HL-60 (cell line): ENCODE data around the gene FAM171A1.
"Not testable (repeated sequence)": the region's sequence is repeated elsewhere in the genome, so short reads cannot be mapped to it uniquely, and the experiment has no call there.

Experiments used
- DNase-seq, 2 experiments: peaks; one replicate each; pipeline ENCODE4 v3.0.0-alpha.2; 2010 to 2020; ENCODE audit warnings: low read depth in 1 of 2, low spot score in 1 of 2
- H3K27ac ChIP-seq: fragments of 250-450 bp; sonication (Bioruptor Pico); replicated peaks from 2 replicates; pipeline ENCODE4 v1.5.1; 2020; ENCODE audit warnings: mild to moderate bottlenecking, moderate library complexity
- H3K27me3 ChIP-seq: fragments of 250-450 bp; sonication (Bioruptor Pico); 2 replicates; pipeline ENCODE4 v1.5.1; 2021; ENCODE audit warnings: mild to moderate bottlenecking, moderate library complexity; ENCODE audit not compliant: insufficient read depth, poor library complexity, severe bottlenecking
- H3K4me3 ChIP-seq: replicated peaks from 2 replicates; pipeline ENCODE4 v1.5.1; 2011; ENCODE audit warnings: mild to moderate bottlenecking, control low read depth, low read length; ENCODE audit not compliant: insufficient read depth
- GABPA ChIP-seq: IDR thresholded peaks from 2 replicates; pipeline ENCODE4 v1.6.1; 2012; ENCODE audit warnings: low read depth
- POLR2AphosphoS5 ChIP-seq: IDR thresholded peaks from 2 replicates; pipeline ENCODE4 v1.6.1; 2012; ENCODE audit warnings: low read depth
- SPI1 ChIP-seq: IDR thresholded peaks from 2 replicates; pipeline ENCODE4 v1.6.1; 2012; ENCODE audit warnings: low read depth, mild to moderate bottlenecking, borderline replicate concordance
- TF ChIP-seq, protein P1 (sequence below): IDR thresholded peaks from 2 replicates; pipeline ENCODE4 v1.6.1; 2012; ENCODE audit warnings: low read depth; ENCODE audit not compliant: insufficient replicate concordance
- TF ChIP-seq, protein P2 (sequence below): IDR thresholded peaks from one replicate; pipeline ENCODE4 v1.5.1; 2011; ENCODE audit warnings: low read length, control low read depth, inconsistent platforms; ENCODE audit not compliant: insufficient read depth

The FAM171A1 gene

DNA sequence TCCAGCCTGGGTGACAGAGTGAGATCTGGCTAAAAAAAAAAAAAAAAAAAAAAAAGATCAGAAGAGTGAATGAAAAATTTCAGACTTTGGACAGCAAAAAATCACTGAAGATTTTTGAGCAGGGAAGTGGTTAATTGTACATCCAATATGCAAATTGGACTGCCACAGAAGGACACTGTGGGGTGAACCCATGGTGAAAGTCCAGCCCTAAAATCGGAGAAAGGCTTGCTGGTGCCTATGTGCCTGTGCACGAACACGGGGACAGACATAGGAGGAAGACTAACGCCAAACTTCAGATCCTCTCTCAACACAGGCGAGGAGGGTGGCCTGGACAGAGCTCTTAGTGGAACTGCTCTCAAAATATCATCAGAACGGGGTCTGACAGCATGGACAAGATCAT, 65.5 kb downstream of the FAM171A1 start:
- Histone ChIP-seq H3K4me3 (no peak overlapping the region), H3K27me3 (no peaks in the 10 kb centered on the region), H3K27ac (no peak overlapping the region)
- TF ChIP-seq SPI1 = no peak
- TF ChIP-seq POLR2AphosphoS5 = no peak
- TF ChIP-seq GABPA = no peak
- TF ChIP-seq, protein P1, sequence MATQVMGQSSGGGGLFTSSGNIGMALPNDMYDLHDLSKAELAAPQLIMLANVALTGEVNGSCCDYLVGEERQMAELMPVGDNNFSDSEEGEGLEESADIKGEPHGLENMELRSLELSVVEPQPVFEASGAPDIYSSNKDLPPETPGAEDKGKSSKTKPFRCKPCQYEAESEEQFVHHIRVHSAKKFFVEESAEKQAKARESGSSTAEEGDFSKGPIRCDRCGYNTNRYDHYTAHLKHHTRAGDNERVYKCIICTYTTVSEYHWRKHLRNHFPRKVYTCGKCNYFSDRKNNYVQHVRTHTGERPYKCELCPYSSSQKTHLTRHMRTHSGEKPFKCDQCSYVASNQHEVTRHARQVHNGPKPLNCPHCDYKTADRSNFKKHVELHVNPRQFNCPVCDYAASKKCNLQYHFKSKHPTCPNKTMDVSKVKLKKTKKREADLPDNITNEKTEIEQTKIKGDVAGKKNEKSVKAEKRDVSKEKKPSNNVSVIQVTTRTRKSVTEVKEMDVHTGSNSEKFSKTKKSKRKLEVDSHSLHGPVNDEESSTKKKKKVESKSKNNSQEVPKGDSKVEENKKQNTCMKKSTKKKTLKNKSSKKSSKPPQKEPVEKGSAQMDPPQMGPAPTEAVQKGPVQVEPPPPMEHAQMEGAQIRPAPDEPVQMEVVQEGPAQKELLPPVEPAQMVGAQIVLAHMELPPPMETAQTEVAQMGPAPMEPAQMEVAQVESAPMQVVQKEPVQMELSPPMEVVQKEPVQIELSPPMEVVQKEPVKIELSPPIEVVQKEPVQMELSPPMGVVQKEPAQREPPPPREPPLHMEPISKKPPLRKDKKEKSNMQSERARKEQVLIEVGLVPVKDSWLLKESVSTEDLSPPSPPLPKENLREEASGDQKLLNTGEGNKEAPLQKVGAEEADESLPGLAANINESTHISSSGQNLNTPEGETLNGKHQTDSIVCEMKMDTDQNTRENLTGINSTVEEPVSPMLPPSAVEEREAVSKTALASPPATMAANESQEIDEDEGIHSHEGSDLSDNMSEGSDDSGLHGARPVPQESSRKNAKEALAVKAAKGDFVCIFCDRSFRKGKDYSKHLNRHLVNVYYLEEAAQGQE = no peak
- TF ChIP-seq, protein P2, sequence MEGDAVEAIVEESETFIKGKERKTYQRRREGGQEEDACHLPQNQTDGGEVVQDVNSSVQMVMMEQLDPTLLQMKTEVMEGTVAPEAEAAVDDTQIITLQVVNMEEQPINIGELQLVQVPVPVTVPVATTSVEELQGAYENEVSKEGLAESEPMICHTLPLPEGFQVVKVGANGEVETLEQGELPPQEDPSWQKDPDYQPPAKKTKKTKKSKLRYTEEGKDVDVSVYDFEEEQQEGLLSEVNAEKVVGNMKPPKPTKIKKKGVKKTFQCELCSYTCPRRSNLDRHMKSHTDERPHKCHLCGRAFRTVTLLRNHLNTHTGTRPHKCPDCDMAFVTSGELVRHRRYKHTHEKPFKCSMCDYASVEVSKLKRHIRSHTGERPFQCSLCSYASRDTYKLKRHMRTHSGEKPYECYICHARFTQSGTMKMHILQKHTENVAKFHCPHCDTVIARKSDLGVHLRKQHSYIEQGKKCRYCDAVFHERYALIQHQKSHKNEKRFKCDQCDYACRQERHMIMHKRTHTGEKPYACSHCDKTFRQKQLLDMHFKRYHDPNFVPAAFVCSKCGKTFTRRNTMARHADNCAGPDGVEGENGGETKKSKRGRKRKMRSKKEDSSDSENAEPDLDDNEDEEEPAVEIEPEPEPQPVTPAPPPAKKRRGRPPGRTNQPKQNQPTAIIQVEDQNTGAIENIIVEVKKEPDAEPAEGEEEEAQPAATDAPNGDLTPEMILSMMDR = no peak
- no peak for DNase-seq

DNA sequence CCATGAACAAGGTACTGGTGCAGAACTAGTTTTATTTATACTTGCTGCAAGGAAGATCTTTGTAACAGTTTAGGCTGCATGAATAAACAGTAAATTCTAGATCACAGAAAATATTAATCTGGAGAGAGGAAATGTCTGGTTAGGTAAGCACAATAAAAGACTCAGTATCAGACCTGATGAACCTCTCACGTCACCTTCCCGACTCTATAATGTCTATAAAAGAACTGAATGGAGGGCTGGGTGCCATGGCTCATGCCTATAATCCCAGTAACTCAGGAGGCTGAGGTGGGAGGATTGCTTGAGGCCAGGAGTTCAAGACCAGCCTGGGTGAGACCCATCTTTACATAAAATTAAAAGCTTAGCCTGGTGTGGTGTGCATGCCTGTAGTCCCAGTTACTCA, 65.9 kb downstream of the FAM171A1 start:
- DNase-seq = no peak
- H3K27ac ChIP-seq = no peak overlapping the region
- no peak overlapping the region for H3K4me3 ChIP-seq
- TF ChIP-seq POLR2AphosphoS5 (no peak), GABPA (no peak), SPI1 (no peak)
- TF ChIP-seq, protein P2 = no peak
- TF ChIP-seq, protein P1 = no peak
- H3K27me3 ChIP-seq = no peaks in the 10 kb centered on the region

DNA sequence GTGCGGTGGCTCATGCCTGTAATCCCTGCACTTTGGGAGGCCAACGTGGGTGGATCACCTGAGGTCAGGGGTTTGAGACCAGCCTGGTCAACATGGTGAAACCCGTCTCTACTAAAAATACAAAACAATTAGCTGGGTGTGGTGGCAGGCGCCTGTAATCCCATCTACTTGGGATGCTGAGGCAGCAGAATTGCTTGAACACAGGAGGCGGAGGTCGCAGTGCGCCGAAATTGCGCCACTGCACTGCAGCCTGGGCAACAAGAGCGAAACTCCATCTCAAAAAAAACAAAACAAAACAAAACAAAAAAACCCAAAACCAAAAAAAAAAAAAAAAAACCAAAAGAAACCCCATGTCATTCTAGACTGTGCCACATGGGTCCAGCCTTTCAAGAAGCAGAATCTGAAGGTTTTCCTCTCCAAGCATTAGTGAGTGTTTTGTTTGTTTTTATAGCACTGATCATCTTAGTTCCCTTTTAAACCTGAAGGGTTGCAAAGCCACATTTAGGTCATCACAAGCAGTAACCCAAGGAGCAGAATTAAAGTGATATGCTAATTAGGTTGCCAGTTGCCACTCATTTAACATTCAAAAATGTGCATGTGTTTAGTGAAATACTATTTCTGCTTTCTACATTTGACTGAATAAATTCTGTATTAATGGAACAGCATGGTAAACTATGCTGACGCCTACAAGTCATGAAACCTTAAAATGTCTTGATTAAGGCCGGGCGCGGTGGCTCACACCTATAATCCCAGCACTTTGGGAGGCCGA, 68.7 kb downstream of the FAM171A1 start:
- not testable (repeated sequence) for H3K27me3 ChIP-seq, DNase-seq

DNA sequence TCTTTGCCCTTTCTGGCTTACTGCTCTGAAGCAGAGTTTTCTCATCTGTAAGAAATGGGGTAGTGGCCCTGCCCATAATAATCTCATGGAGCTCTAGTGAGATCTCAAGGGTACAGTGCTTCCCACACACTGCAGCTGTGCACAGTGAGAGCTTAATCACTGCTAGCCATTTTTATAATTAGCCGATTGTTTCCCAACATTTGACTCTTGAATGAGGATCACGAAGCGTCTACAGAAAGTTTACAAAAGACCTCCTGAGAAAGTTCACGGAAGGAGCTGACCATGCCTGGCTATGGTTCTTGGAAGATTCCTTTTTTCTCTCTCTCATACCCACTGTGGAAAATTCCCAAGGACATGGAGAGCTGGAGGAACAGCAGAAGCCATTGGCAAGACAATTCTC, 70.4 kb downstream of the FAM171A1 start:
- H3K27ac ChIP-seq = no peak overlapping the region
- H3K4me3 ChIP-seq = no peak overlapping the region
- no peaks in the 10 kb centered on the region for H3K27me3 ChIP-seq
- TF ChIP-seq, protein P1 = no peak
- TF ChIP-seq POLR2AphosphoS5 = no peak
- TF ChIP-seq, protein P2 = no peak
- no peak for TF ChIP-seq SPI1
- TF ChIP-seq GABPA = no peak
- no peak for DNase-seq

More for the DNA sequence above, 68.7 kb downstream of the FAM171A1 start:
- not testable (repeated sequence) for H3K4me3 ChIP-seq, H3K27ac ChIP-seq
